ENCODE results near the gene CMIP. TPM values are rescaled to one million over a fixed set of nuclear protein-coding genes. Genes with fewer than 3 reads are reported as not detected.
"Not testable (repeated sequence)": the region's sequence is repeated elsewhere in the genome, so short reads cannot be mapped to it uniquely, and the experiment has no call there.

Gene CMIP
- total RNA-seq, 2 experiments from 2014 or later, result 35.0 to 36.6 TPM

DNA sequence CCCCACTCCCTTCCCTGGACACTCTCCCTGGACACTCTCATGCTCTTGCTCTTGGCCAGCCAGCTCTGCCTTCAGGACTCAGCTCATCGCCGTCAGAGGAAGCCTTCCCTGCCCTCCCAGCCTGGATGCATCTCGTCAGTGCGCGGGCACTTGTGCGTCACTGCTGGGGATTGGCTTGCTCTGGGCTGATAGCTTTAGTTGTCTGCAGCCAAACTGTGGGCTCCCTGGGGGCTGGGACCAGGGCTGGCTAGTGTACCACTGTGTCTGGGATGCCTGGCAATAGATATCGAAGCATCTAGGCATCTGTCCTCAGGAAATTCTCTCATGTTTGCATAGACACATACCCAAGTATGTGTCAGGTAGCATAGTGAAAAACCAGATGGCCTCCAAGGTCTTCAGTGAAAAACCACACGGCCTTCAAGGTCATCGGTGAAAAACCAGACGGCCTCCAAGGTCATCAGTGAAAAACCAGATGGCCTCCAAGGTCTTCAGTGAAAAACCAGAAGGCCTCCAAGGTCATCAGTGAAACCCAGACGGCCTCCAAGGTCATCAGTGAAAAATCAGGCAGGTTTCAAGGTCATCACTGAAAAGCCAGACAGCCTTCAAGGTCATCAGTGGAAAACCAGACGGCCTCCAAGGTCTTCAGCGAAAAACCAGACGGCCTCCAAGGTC lies 72.0 kb downstream of the CMIP start:
- intact Hi-C loops (cut with micrococcal nuclease), result no loop called here
- no peak for DNase-seq
- H3K36me3 Mint-ChIP-seq, result peaks cover 2% of the 10 kb centered on the region
- H3K27me3 Mint-ChIP-seq, result no peaks in the 10 kb centered on the region
- ChIA-PET POLR2A (no interaction called here), CTCF (no interaction called here)
- no peaks in the 10 kb centered on the region for H3K9me3 Mint-ChIP-seq
- no peak overlapping the region for H3K27ac Mint-ChIP-seq
- peaks cover 19% of the 10 kb centered on the region for H3K4me1 Mint-ChIP-seq (ENCODE audit: low read depth)
- no peak overlapping the region for H3K4me3 Mint-ChIP-seq

DNA sequence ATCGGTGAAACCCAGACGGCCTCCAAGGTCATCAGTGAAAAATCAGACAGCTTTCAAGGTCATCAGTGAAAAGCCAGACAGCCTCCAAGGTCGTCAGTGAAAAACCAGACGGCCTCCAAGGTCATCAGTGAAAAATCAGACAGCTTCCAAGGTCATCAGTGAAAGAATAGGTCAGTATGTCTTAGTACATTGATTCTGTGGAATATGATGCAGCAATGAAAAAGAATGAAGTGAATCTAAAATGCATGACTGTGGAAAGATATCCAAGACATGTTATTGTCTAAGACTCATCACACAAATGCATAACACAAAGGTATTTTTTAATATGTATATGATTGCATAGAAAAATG lies 72.5 kb downstream of the CMIP start:
- Mint-ChIP-seq H3K9me3 (no peaks in the 10 kb centered on the region), H3K27me3 (no peaks in the 10 kb centered on the region), H3K4me1 (ENCODE audit: low read depth) (peaks cover 23% of the 10 kb centered on the region), H3K36me3 (peaks cover 2% of the 10 kb centered on the region), H3K4me3 (no peak overlapping the region), H3K27ac (no peak overlapping the region)
- CTCF ChIA-PET, result no interaction called here
- POLR2A ChIA-PET, result no interaction called here
- intact Hi-C loops (cut with micrococcal nuclease), result no loop called here
- no peak for DNase-seq

DNA sequence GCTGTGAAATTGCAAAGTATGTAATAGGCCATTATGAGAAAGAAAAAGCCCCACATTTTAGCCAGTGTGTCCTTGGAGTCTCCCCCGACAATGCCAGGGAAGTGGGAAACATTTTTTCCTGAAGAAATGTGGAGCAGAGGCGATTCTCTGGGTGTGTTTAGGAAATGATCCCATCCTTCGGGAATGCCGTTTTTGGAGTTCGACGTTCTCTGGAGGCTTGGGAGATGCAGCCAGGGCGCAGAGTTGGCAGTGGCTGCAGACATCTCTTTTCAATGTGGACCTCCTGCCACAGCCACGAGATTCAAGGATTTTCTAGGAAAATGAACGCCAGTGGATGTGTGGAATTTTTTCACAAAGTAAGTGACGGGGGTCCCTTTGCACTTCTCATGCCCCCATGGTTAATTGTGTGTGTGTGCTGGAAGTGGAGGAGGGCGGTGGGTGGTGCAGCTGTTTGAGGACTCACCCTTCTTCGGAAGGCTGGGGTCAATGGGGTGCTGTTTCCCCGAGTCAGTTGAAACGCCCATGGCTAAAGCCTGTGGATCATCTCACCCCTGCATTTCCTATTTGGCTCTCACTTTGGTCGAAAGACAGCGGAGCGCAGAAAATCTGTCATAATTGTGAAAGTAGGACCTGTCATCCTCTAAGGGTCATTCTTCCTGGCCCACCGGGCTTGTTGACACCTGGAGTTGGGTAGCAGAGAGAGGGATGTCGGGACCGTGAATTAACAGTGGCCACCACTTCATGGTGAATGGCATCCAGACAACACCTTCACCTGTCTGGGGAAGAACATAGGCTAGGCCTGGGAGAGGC lies 73.2 kb downstream of the CMIP start:
- Mint-ChIP-seq H3K27me3 (no peaks in the 10 kb centered on the region), H3K4me1 (ENCODE audit: low read depth) (peaks cover 27% of the 10 kb centered on the region), H3K27ac (no peak overlapping the region), H3K4me3 (no peak overlapping the region), H3K9me3 (no peaks in the 10 kb centered on the region), H3K36me3 (peaks cover 2% of the 10 kb centered on the region)
- ChIA-PET CTCF (no interaction called here), POLR2A (no interaction called here)
- intact Hi-C loops (cut with micrococcal nuclease), result no loop called here
- DNase-seq, result no peak

DNA sequence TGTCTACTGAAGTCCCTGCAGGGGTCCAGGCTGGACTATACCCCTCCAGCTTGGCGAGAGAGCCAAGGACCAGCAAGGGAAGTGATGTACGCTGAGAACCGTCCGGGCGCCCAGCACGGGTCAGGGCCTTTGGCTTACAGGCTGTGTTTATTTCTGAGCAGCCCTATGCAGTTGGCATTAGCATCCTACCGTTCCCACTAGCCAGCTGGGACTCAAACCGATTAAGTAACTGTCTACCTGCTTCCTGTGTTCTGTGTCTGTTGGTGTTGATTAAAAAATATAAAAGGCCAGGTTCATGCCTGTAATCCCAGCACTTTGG lies 73.8 kb downstream of the CMIP start:
- Mint-ChIP-seq H3K4me1 (ENCODE audit: low read depth) (peaks cover 31% of the 10 kb centered on the region), H3K4me3 (no peak overlapping the region), H3K9me3 (no peaks in the 10 kb centered on the region), H3K27ac (no peak overlapping the region), H3K27me3 (no peaks in the 10 kb centered on the region), H3K36me3 (peaks cover 2% of the 10 kb centered on the region)
- DNase-seq, result no peak
- CTCF ChIA-PET, result interaction anchor here (0.5 kb wide), 1 partner anchor 13 kb away, joined by 3 read pairs; no protein-coding TSS in a partner anchor
- intact Hi-C loops (cut with micrococcal nuclease), result no loop called here
- POLR2A ChIA-PET, result no interaction called here

DNA sequence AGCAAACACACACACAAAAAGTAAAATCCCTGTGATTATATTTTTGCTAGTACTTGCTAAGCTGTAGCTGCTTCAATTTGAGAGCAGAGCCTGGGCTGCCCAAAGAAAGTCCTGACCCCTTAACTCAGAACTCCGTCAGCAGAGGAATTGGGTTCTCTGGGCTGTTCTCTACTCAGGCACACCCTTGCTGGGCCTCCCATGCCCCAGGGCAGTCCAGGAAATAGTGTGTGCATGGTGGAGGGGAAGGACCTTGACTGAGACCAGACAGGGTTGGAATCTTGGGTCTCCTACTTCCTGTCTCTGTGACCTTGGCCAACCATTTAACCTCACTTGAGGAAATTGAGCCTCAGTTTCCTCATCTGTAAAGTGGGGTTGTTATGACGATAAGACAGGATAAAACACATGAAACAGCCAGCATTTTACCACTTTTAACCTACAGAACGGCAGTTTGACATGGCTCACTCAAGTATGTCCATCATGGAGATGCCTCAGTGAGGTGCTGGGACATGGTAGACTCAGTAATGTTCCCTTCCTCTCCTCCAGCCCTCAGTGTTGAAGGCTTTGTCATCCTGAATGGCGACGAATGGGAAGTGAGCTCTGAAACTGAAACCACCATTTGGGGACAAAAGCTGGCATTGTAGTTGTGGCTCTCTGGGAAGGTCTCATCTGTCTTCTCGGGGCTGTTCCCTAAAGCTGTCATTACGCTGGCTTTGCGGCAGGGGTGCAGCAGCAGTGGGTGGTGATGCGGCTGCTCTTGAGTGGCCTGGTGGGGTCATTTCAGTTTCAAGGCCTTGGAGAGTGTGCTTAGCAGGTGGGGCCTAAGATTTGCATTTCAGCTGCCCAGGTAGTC lies 74.9 kb downstream of the CMIP start:
- no peak overlapping the region for H3K4me3 Mint-ChIP-seq

DNA sequence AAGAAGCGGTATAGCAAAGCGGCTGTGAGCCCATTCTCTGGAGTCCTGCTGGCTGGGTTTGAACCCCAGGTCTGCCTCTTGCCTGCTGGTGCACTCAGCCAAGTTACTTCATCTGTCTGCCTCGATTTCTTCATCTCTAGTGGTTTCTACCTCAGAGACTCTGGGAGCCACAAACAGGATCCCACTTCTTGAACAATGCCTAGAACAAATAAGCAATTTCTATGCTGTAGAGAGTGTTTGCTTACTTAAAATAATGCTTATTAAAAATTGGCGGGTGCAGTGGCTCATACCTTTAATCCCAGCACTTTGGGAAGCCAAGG lies 75.5 kb downstream of the CMIP start:
- H3K36me3 Mint-ChIP-seq, result peaks cover 2% of the 10 kb centered on the region
- no peak overlapping the region for H3K4me3 Mint-ChIP-seq
- ChIA-PET CTCF (no interaction called here), POLR2A (no interaction called here)
- H3K4me1 Mint-ChIP-seq (ENCODE audit: low read depth), result peaks cover 29% of the 10 kb centered on the region
- intact Hi-C loops (cut with micrococcal nuclease), result no loop called here
- no peaks in the 10 kb centered on the region for H3K27me3 Mint-ChIP-seq
- H3K27ac Mint-ChIP-seq, result no peak overlapping the region
- no peak for DNase-seq
- H3K9me3 Mint-ChIP-seq, result no peaks in the 10 kb centered on the region

More for the DNA sequence above, 74.9 kb downstream of the CMIP start:
- H3K4me1 Mint-ChIP-seq (ENCODE audit: low read depth), result peaks cover 29% of the 10 kb centered on the region
- H3K9me3 Mint-ChIP-seq, result no peaks in the 10 kb centered on the region
- intact Hi-C loops (cut with micrococcal nuclease), result no loop called here
- no peak for DNase-seq
- H3K36me3 Mint-ChIP-seq, result peaks cover 2% of the 10 kb centered on the region
- ChIA-PET CTCF (no interaction called here), POLR2A (no interaction called here)
- no peak overlapping the region for H3K27ac Mint-ChIP-seq
- no peaks in the 10 kb centered on the region for H3K27me3 Mint-ChIP-seq

DNA sequence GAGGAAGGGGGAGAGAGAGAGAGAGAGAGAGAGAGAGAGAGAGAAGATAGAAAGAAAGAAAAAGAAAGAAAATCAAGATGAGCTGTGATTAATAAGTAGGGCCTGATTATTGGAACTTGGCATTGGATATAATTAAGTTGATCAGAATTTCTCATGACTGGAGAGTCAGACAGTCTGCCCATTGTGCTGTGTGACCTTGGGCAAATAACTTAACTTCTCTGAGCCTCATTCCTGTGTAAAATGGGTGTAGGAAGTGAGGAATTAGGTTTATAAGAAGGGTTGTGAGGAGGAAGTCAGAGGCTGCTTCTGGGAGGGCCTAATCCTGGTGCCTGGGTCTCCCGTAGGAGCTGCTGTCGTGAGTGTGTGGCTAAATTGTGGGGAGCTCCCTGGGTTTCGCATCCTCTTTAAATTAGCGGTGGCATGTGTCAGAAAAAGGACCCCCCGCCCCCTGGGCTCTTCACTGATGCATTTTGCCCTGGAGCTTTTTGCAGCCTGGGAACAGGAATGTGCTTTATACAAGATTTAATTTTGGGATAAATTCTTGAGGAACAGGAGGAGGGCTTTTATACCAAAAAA lies 76.0 kb downstream of the CMIP start:
- POLR2A ChIA-PET, result no interaction called here
- no peaks in the 10 kb centered on the region for H3K27me3 Mint-ChIP-seq

DNA sequence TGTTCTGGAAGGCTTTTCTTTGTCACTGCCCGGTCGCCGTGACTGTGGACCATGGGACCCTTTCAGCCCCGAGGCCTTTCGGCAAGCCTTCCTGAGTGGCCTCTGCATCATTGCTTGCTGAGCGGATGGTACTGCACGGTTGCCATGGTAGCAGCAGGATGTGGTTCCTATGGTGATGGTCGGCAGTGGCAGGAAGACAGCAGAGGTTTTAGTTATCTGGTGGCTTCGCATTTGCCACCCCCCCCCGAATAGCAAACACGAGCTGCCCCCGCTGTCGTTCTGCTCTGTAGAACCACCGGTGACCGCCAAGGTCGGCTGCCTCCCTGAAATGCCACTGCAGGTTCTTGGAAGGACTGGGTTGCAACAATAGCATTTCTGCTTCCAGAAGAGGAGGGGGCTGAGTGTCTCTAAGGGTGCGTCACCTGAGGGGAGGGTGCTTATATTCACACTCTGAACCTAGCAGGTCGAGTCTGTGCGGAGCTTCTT lies 76.6 kb downstream of the CMIP start:
- peak; percentile 84 for DNase-seq
- POLR2A ChIA-PET, result no interaction called here
- peak overlapping the region; percentile 8 for H3K27ac Mint-ChIP-seq
- peaks cover 29% of the 10 kb centered on the region for H3K4me1 Mint-ChIP-seq (ENCODE audit: low read depth)
- H3K9me3 Mint-ChIP-seq, result no peaks in the 10 kb centered on the region
- CTCF ChIA-PET, result no interaction called here
- H3K36me3 Mint-ChIP-seq, result peaks cover 2% of the 10 kb centered on the region
- H3K27me3 Mint-ChIP-seq, result no peaks in the 10 kb centered on the region
- intact Hi-C loops (cut with micrococcal nuclease), result no loop called here
- H3K4me3 Mint-ChIP-seq, result no peak overlapping the region

More for the DNA sequence above, 76.0 kb downstream of the CMIP start:
- DNase-seq, result no peak
- H3K27ac Mint-ChIP-seq, result no peak overlapping the region
- CTCF ChIA-PET, result no interaction called here
- intact Hi-C loops (cut with micrococcal nuclease), result no loop called here
- peaks cover 2% of the 10 kb centered on the region for H3K36me3 Mint-ChIP-seq
- H3K9me3 Mint-ChIP-seq, result no peaks in the 10 kb centered on the region
- H3K4me3 Mint-ChIP-seq, result no peak overlapping the region
- H3K4me1 Mint-ChIP-seq (ENCODE audit: low read depth), result peaks cover 29% of the 10 kb centered on the region

DNA sequence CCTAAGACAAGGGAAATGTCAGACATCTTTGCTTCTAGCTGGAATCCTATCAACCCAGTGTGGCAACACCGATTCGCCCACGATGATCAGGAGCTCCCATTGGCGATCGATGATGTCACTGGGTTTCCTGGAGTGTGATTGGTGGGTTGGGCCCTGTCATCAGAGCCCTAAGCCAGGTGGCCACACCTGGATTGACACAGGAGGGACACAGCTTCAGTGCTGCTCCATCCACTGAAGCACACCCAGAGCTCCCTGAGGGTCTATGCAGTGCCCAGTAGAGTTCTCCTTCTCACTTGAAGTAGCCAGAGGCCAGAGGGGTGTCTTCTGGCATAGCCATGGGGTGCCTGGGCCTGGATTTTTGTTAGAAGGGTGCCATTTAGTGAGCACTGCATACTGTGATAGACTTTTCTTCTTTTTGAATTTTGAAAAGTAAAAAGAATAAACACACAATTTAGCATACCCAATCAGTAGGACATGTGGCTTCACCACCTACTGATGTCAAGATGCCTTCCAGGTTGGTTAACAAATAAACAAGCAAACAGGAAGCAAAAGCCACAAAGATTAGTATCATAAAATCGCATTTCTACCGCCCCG lies 77.6 kb downstream of the CMIP start:
- no peaks in the 10 kb centered on the region for H3K36me3 Mint-ChIP-seq
- no peaks in the 10 kb centered on the region for H3K27me3 Mint-ChIP-seq
- POLR2A ChIA-PET, result no interaction called here
- CTCF ChIA-PET, result no interaction called here
- no peak overlapping the region for H3K4me3 Mint-ChIP-seq
- peaks cover 36% of the 10 kb centered on the region for H3K4me1 Mint-ChIP-seq (ENCODE audit: low read depth)
- no peaks in the 10 kb centered on the region for H3K9me3 Mint-ChIP-seq
- intact Hi-C loops (cut with micrococcal nuclease), result no loop called here
- no peak overlapping the region for H3K27ac Mint-ChIP-seq
- peak; percentile 12 for DNase-seq

DNA sequence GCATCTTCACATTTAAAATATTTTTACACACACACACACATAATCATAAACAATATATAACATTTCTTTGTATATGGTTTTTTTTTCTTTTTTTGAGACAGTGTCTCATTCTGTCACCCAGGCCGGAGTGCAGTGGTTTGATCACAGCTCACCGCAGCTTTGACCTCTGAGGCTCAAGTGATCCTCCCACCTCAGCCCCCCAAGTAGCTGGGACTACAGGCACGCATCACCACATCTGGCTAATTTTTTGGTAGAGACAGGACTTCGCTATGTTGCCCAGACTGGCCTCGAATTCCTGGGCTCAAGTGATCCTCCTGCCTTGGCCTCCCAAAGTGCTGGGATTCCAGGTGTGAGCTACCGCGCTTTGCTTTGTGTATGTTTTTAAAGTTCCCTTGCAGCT lies 78.2 kb downstream of the CMIP start:
- H3K9me3 Mint-ChIP-seq; DNase-seq; H3K4me3 Mint-ChIP-seq; H3K36me3 Mint-ChIP-seq; H3K27me3 Mint-ChIP-seq; CTCF ChIA-PET; H3K27ac Mint-ChIP-seq; POLR2A ChIA-PET; intact Hi-C loops (cut with micrococcal nuclease): not testable (repeated sequence)
- peaks cover 36% of the 10 kb centered on the region for H3K4me1 Mint-ChIP-seq (ENCODE audit: low read depth)

DNA sequence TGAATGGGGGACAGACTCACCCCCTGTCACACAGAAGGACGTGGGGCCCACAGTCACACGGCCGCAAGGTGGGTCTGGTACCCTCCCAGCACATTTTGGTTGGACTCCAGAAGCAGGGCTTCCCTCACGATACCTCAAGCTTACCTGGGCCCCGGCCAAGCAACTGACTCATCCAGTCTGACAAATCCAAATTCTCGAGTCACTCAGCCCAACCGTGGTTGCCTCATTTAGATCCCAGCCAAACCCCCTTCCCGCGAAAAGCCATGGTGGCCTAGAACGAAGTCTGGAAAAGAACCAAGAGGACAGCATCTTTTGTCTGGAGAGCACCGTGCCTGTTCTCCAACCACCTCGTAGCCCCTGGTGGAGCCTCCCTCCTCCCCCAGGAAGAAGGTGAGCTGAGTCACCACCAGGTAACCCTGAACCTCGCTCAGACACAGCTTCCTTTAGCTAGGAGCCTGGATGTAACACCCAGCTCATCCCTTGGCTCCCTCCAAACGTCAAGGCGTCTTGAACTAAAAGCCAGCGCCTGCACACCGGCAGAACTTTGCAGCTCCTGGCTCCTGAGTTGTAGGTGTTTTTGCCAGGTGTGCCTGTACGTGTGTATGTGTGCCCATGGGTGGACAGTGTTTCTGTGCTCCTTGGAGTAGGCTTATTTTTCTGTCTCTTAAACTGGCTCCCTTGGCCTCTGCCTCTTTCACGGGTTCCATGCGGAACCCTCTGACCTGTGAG lies 78.9 kb downstream of the CMIP start:
- ChIA-PET POLR2A (interaction anchor here (0.9 kb wide), 1 partner anchor 24 kb away, joined by 3 read pairs; no protein-coding TSS in a partner anchor), CTCF (no interaction called here)
- Mint-ChIP-seq H3K36me3 (no peaks in the 10 kb centered on the region), H3K9me3 (no peaks in the 10 kb centered on the region), H3K4me3 (no peak overlapping the region), H3K27me3 (no peaks in the 10 kb centered on the region), H3K27ac (no peak overlapping the region), H3K4me1 (ENCODE audit: low read depth) (peaks cover 40% of the 10 kb centered on the region)
- DNase-seq, result peak; percentile 22
- intact Hi-C loops (cut with micrococcal nuclease), result no loop called here

DNA sequence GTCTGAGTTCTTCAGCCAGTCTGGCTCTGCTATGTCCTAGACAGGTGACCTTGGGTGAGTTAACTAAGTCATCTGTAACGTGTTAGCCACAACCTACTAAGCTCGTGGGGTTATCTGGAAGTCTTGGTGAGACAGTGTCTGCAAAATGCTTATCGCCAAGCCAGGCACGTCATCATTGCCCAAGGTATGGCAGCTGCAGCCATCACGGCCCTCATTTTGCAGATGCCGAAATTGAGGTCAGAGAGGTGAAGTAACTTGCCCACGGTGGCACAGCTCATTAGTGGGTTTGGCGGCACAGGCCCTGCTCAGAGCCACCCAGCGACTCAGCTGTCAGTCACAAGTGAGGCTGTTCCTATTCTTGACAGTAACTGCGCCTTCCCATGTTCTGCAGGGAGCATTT lies 79.8 kb downstream of the CMIP start:
- intact Hi-C loops (cut with micrococcal nuclease), result no loop called here
- no peaks in the 10 kb centered on the region for H3K27me3 Mint-ChIP-seq
- ChIA-PET POLR2A (no interaction called here), CTCF (no interaction called here)
- no peaks in the 10 kb centered on the region for H3K9me3 Mint-ChIP-seq
- H3K4me3 Mint-ChIP-seq, result no peak overlapping the region
- DNase-seq, result peak; percentile 34
- no peak overlapping the region for H3K27ac Mint-ChIP-seq
- no peaks in the 10 kb centered on the region for H3K36me3 Mint-ChIP-seq
- peaks cover 42% of the 10 kb centered on the region for H3K4me1 Mint-ChIP-seq (ENCODE audit: low read depth)
